Stomach (tissue), 4 donors: ENCODE data around the gene RABGEF1.

ENCODE experiments used
- POLR2A ChIP-seq, 4 donors: fragments of 450-650 bp; IDR thresholded peaks; one replicate each; pipeline ENCODE4 v1.6.1; 2016; ENCODE audit warnings: antibody characterized with exemption in 4 of 4, control low read depth in 2 of 4, mild to moderate bottlenecking in 1 of 4, moderate library complexity in 1 of 4
- TF ChIP-seq, protein P1 (sequence below), 7 experiments: fragments of 450-650 bp in 4 of 7; fragments of 200-600 bp in 3 of 7; sonication (generic) in 3 of 7; IDR thresholded peaks; one replicate each; pipeline ENCODE4 v1.5.1; 2016 to 2019; ENCODE audit warnings: antibody characterized with exemption in 7 of 7, control low read depth in 2 of 7, mild to moderate bottlenecking in 1 of 7

DNA sequence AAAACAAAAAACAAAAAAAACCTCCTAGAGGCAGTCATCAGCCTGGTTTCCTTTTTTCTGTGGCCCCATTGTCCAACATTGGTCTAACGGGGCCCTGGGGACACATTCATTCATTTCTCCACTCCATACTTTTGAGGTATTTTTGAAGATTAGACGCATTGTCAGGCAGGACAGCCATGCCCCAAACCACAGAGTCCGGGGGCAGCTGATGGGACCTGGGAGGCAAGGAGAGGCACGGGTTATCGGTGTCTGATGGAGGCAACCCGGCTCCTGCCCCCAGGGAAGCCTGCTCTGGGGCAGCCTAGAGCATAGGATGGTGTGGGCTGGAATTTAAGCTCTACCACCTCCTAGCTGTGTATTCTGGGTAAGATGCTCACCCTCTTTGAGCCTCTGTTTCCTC is 6.5 kb upstream of the RABGEF1 start:
- TF ChIP-seq, protein P1, sequence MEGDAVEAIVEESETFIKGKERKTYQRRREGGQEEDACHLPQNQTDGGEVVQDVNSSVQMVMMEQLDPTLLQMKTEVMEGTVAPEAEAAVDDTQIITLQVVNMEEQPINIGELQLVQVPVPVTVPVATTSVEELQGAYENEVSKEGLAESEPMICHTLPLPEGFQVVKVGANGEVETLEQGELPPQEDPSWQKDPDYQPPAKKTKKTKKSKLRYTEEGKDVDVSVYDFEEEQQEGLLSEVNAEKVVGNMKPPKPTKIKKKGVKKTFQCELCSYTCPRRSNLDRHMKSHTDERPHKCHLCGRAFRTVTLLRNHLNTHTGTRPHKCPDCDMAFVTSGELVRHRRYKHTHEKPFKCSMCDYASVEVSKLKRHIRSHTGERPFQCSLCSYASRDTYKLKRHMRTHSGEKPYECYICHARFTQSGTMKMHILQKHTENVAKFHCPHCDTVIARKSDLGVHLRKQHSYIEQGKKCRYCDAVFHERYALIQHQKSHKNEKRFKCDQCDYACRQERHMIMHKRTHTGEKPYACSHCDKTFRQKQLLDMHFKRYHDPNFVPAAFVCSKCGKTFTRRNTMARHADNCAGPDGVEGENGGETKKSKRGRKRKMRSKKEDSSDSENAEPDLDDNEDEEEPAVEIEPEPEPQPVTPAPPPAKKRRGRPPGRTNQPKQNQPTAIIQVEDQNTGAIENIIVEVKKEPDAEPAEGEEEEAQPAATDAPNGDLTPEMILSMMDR (IDR thresholded peaks at IDR 0.05): no peak
- no peak for TF ChIP-seq POLR2A (IDR thresholded peaks at IDR 0.05)
